Measurements from ENCODE around the gene CIB1.

CIB1 gene

DNA sequence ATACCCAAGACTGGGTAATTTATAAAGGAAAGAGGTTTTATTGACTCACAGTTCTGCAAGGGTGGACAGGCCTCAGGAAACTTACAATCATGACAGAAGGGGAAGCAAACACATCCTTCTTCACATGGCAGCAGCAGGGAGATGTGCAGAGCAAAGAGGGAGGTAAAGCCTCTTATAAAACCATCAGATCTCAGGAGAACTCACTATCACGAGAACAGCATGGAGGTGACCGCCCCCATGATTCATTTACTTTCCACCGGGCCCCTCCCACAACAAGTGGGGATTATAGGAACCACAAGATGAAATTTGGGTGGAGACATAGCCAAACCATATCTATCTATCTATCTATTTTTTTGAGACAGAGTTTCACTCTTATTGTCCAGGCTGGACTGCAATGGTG lies 5.6 kb upstream of the CIB1 start:
- DNase-seq (ENCODE audit: extremely low read depth, low read depth): no peak
- no peak overlapping the region for H3K4me3 ChIP-seq (replicated peaks; ENCODE audit: low read depth, low read length)
- TF ChIP-seq, protein P1, sequence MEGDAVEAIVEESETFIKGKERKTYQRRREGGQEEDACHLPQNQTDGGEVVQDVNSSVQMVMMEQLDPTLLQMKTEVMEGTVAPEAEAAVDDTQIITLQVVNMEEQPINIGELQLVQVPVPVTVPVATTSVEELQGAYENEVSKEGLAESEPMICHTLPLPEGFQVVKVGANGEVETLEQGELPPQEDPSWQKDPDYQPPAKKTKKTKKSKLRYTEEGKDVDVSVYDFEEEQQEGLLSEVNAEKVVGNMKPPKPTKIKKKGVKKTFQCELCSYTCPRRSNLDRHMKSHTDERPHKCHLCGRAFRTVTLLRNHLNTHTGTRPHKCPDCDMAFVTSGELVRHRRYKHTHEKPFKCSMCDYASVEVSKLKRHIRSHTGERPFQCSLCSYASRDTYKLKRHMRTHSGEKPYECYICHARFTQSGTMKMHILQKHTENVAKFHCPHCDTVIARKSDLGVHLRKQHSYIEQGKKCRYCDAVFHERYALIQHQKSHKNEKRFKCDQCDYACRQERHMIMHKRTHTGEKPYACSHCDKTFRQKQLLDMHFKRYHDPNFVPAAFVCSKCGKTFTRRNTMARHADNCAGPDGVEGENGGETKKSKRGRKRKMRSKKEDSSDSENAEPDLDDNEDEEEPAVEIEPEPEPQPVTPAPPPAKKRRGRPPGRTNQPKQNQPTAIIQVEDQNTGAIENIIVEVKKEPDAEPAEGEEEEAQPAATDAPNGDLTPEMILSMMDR (IDR thresholded peaks at IDR 0.05; ENCODE audit: low read depth, low read length, missing control alignments): no peak

- TF ChIP-seq, protein P1 (IDR thresholded peaks at IDR 0.05; ENCODE audit: low read depth, low read length, missing control alignments): no peak
- peak within 1 kb of the TSS; percentile 82 for H3K4me3 ChIP-seq (replicated peaks; ENCODE audit: low read depth, low read length)
- no peak for DNase-seq (ENCODE audit: extremely low read depth, low read depth)
These were observed 601 bp upstream of the CIB1 start, which contains the start of gene GDPGP1 for GRCh38 chr15:90234096-90234988. GDPGP1 (plus strand) TSS chr15:90234209; CDS start chr15:90240909, 6,700 bp downstream.

DNA sequence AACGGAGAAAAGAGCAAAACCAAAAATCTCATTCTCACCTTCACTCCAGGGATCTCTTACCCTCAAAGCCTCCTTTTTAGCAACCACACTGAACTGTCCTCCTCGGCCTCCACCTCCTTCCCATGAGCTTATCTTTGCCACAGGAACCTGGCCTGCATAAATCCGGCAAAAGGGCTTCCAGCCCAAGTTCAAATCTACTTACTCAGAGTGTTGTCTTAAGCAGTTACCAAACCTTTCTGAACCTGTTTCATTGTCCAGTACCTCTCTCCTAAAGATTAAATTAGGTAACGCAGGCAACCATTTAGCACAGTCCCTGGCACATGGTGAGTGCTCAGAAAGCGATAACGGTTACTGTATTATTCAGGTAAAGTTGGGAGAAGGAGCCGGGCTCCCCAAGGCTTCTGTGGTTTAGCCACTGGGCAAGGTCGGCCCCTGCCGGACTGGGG lies 777 bp downstream of the CIB1 start:
- H3K4me3 ChIP-seq (replicated peaks; ENCODE audit: low read depth, low read length): peak overlapping the region; percentile 82
- TF ChIP-seq, protein P1 (IDR thresholded peaks at IDR 0.05; ENCODE audit: low read depth, low read length, missing control alignments): no peak
- no peak for DNase-seq (ENCODE audit: extremely low read depth, low read depth)

GRCh38 chr15:90232196-90232595 lies 1.5 kb downstream of the CIB1 start:
- no peak for DNase-seq (ENCODE audit: extremely low read depth, low read depth)
- TF ChIP-seq, protein P1 (IDR thresholded peaks at IDR 0.05; ENCODE audit: low read depth, low read length, missing control alignments): no peak
- peak overlapping the region; percentile 82 for H3K4me3 ChIP-seq (replicated peaks; ENCODE audit: low read depth, low read length)

- H3K4me3 ChIP-seq (replicated peaks; ENCODE audit: low read depth, low read length): no peak overlapping the region
- TF ChIP-seq, protein P1 (IDR thresholded peaks at IDR 0.05; ENCODE audit: low read depth, low read length, missing control alignments): no peak
- DNase-seq (ENCODE audit: extremely low read depth, low read depth): no peak
These were observed 2.4 kb downstream of the CIB1 start for GRCh38 chr15:90231028-90232017.

GRCh38 chr15:90230610-90231009 lies 3.1 kb downstream of the CIB1 start:
- TF ChIP-seq, protein P1 (IDR thresholded peaks at IDR 0.05; ENCODE audit: low read depth, low read length, missing control alignments): no peak
- no peak for DNase-seq (ENCODE audit: extremely low read depth, low read depth)
- no peak overlapping the region for H3K4me3 ChIP-seq (replicated peaks; ENCODE audit: low read depth, low read length)
